GM21786 (cell line): ENCODE results near the gene CSF1.

Source experiments
- ATAC-seq: cut with Tn5 transposase; IDR thresholded peaks from one replicate; pipeline ENCODE4 v1.9.1; 2021; ENCODE audit not compliant: unreplicated experiment

Gene CSF1

GRCh38 chr1:109975718-109976117, 65.1 kb downstream of the CSF1 start:
- no peak for ATAC-seq

- no peak for ATAC-seq
These were observed 66.1 kb downstream of the CSF1 start for GRCh38 chr1:109976762-109977161.

GRCh38 chr1:109977225-109977624, 66.6 kb downstream of the CSF1 start:
- ATAC-seq, result no peak

DNA sequence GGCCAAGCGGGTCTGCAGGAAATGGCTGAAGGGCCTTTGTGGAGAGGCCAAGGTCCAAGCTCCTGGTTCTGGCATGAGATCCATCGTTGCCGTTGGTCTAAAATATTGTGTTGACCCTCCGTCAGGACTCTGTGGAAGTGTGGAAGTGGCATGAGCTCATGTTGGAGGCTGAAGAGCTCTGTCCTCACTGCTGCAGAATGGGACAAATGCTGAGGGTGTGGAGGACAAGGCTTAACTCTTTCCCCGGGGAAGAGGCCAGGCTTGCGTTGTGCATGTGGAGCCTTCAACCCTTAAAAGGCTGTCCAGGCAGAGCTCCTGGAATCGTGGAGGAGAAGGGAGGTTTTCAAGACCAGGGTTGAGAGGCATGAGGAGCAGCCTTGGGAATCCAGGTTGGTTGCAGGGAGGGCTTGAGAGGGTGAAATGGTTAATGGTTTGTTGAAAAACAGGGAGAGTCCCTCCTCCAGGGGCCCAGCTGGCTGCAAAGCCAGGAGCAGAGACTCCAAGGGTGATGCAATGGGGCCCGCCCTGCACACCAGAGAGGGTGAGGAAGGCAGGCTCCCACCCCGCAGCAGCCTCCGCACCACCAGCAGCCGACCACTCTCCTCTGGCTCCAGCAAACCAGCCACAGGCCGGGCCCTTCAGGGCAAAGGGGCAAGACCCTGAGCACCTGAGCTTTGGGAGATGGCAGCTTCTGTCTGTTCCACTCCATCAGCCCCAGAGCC, 67.2 kb downstream of the CSF1 start:
- no peak for ATAC-seq

- ATAC-seq, result no peak
These were observed 68.3 kb downstream of the CSF1 start for GRCh38 chr1:109978761-109979488.

GRCh38 chr1:109979489-109980091, 68.9 kb downstream of the CSF1 start:
- ATAC-seq, result no peak
